HG02610 (cell line): Measurements from ENCODE around the gene FGF1.

Experiments
- ATAC-seq: cut with Tn5 transposase; IDR thresholded peaks from one replicate; pipeline ENCODE4 v1.9.1; 2021; ENCODE audit warnings: mild to moderate bottlenecking, moderate library complexity; ENCODE audit not compliant: unreplicated experiment

The FGF1 gene

GRCh38 chr5:142589720-142590119, 96.2 kb downstream of the FGF1 start:
- ATAC-seq: no peak

DNA sequence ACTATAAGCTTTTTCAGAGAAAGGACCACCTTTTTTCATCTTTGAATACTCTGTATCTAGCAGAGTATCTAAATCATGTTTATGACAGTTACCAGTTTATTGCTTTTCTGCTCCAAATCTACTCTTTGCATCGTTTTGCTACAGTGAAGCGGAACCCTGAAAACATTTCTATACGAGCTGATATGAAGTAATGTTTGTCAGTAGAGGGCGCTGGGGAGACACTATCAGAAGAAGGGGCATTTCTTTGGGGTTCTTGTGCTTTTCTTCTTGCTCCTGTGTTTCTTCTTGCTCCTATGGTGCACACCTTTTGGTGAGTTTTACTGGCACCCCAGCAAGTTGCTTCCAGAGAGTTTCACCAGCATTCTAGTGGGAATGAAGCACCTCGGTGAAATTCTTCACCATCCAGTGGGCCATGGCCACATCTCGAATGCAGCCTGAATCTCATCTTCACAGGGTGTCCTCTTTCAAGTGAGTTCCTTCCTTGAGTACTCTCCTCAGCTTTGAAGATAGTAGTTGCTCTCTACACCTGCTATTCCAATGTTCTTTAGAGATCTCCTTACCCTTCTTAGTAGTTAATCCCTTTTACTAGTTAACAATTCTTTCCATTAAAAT, 98.4 kb downstream of the FGF1 start:
- ATAC-seq: no peak

DNA sequence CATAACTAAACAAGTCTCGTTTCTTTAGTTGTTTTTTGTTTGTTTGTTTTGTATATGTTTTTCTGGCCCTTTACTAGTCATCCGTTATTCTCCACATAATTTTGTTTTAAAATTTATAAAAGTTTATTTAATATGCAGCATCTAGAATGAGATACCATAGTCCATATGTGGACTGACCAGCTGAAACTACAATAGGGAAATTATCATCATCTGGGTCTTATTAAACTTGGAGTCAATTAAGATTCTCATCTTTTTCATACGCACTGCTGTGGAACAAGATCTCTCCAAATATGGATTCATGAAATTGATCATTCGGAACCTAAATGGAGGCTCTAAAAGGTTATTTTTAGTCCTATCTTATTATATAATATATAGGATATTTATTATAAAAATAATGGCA, 99.3 kb downstream of the FGF1 start:
- no peak for ATAC-seq

GRCh38 chr5:142585451-142585850, 100.4 kb downstream of the FGF1 start:
- no peak for ATAC-seq

DNA sequence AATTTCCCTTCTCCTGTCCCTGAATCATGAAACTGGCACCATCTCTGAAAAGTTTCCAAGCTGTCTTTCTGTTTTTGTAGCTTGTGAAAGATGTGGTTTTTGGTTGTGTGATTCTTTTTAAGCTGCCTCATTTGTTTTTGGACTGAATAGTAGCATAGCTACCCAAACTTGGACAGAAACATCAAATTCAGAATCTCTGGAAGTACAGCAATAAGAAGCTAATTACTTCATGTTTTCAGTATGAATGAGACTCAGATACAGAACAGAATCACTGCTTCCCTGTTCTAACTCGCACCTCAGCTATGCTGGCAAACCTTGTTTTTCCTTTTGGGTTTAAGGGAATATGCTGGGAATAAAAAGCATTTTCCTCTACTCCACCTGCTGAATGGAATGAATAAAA, 101.0 kb downstream of the FGF1 start:
- ATAC-seq: no peak

DNA sequence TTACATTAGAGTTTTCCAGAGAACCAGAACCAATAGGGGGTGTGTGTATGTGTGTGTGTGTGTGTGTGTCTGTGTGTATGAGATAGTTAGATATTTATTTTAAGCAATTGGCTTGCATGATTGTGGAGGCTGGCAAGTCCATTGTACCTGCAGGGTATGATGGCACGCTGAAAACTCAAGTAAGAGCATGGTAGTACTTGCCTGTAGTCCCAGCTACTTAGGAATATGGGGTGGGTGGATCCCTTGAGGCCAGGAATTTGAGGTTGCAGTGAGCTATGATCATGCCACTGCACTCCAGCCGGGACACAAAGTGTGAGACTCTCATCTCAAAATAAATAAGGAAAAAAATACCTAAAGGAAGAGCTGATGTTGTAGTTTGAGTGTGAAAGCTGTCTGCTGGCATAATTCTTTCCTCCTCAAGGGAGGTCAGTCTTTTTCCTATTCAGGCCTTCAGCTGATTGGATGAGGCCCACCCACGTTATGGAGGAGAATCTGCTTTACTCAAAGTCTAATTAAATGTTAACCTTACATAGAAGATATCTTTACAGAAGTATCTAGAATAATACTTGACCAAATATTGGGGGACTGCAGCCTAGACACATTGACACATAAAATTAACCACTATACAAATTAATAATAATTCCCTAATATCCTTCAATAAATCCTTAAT, 107.6 kb downstream of the FGF1 start:
- ATAC-seq: no peak

DNA sequence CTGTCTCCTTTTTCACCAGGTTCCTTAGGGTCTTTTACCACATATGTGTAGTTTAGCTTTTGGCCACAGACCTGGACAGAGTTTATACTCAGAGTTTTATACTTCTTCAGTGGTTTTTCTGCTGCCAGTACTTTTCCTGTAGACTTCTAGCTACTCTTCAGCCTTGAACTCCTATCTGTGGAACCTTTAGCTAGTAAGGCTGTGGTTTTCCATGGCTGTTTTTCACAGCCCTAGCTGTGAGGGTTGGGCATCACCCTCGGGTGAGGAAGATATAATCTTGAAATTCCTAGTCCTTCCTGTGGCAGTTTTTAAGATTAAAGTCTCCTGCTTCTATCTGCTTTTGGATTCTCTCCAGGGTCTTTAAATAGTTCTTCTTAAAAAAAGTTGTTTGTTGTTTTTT, 109.1 kb downstream of the FGF1 start:
- no peak for ATAC-seq

GRCh38 chr5:142576303-142576702, 109.6 kb downstream of the FGF1 start:
- no peak for ATAC-seq

DNA sequence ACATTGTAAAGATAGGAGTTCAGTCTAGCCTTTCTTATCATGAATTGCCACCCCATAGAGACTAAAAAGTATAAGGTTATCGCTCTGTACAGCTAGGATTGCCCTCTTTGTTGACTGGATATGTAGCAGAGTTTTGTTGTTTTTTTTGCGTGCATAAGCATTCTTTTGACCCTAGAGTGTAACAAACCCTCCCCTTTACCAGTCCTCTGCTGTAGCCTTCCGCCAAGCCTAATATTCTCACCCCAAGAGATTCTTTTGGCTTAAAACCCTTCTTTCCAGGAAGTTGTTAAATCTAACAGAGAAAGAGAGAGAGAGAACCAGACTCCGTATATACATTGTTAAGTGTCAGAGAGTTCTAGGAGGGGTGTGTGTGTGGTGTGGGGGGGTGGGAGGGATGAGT, 113.9 kb downstream of the FGF1 start:
- no peak for ATAC-seq

DNA sequence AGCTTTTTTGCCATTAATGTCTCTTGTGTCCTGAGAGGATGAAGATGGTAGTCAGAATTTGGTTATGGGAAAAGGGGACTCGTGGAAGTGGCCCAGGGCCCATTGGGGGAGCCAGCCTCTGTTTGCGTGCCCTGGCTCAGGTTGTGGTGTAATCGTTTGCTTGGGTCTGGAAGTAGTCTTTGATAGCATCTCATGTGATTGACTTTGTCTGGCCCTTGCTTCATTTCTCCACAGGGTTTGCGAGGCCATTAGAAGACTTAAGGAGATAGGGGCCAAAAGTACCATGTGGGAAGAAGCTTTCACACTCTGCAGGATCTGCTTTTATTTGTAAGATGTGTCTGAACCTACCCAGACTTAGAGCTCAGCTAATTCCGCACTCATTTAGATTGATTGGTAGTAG, 114.5 kb downstream of the FGF1 start:
- ATAC-seq: no peak

GRCh38 chr5:142569905-142570304, 116.0 kb downstream of the FGF1 start:
- no peak for ATAC-seq

GRCh38 chr5:142568996-142569335, 116.9 kb downstream of the FGF1 start:
- no peak for ATAC-seq

DNA sequence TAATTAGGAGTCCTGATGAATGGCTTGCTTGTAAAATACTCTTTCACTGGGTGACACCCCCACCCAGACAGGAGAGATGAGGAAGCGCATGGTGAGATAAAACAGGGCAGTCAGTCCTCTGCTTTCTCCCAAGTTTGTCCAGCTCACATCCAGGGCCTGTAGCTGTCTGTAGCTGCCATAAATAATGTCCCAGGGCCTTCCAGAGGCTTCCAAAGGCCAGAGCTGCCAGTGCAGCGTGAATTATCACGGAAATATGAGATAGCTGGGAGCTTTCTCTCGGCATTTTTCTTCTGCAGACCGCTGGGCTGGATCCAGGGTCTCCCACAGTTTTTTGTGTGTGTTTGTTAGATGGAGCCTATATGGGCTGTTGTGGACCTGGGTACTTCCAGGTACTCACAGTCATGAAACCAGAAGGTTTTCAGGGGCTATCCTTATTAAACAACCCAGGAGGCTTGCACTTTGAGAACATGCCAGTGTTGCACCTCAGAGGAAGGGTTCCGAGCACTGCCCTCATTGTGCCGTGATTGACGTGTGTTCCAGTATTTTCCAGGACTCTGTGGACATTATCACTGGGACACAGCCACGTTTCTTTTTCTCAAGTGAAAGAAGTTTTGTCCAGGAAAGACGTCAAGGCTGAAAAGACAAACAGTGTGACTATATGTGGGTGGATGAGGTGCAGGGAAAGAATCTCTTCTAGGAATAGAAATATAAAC, 117.5 kb downstream of the FGF1 start:
- no peak for ATAC-seq

DNA sequence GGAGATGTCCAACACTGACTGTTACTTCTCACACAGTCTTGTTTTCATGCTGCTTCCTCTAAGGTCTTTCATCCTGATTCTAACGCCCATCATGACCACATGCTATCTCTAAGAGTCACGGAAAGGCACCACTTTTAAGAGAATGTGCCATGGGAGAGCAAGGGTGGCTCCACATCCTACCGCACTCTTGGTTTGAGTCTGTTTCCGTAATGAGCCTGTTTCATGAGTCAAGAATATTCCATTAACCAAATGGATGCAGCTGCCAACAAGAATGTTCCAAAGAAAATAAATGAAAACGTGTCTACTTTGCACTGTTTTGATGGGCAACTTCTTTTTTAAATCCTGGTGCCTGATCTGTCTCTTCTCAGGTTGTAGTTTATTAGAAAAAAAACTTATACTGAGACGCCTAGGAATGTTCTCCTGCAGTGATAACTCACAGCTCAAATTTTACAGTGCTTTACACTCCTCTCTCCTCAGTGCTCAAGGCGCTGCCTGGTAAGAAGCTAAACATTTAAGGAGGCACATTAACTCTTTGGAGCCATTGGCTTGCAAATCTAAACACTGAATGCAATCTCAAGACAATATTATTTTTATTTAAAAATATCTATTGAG, 124.3 kb downstream of the FGF1 start:
- no peak for ATAC-seq

DNA sequence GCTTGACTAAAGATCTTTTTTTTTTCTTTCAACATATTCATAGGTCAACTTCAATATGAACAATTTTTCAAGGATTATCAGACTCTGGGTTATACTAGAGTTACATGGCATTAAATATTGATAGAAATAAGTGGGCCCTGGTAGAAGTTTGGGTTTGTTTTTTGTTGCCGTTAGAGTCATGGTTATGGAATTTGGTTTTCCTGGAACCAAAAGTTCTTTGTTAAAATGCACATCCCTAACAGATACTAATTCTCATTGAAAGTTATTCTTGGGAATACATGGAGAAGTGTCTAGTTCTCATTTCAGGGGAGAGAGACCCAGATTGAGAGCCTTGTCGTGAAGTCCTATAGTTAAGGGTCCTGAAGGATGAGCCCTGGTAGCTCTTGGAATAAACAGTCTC, 124.9 kb downstream of the FGF1 start:
- no peak for ATAC-seq

GRCh38 chr5:142552107-142552506, 133.8 kb downstream of the FGF1 start:
- no peak for ATAC-seq

DNA sequence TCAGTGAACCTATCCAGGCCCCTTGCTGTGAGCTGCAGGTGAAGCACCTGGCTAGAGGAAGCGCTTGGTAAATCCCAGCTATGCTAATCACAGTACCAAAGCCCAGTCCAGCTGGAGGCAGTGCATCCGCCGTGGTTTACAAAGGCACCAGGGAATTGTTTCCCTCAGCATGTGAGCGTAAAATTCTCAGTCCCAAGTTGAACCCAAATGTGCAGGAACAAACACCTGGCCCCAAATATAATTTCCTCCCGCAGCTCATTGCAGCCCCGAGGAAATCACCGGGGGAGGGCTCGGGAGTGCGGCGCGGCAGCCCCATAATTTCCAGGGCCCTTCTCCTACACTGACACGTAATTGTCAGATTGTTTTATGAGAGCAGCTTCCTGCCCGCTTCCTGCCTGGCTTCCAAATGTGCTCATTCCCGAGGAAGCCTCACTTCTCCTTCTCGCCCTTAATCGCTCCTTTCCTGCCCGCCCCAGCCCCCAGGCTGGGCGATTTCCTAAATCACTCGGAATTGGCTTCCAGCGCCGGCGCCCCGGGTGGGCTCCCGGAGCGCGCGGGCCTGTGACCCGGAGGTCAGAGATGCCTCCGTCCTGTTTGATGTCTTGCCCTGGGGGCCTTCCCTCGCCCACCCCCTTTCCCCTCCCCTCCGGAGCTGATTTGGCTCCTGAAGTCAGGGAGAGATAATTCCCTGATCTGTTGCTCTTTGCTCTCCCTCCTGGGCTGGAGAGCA, 134.4 kb downstream of the FGF1 start:
- no peak for ATAC-seq

DNA sequence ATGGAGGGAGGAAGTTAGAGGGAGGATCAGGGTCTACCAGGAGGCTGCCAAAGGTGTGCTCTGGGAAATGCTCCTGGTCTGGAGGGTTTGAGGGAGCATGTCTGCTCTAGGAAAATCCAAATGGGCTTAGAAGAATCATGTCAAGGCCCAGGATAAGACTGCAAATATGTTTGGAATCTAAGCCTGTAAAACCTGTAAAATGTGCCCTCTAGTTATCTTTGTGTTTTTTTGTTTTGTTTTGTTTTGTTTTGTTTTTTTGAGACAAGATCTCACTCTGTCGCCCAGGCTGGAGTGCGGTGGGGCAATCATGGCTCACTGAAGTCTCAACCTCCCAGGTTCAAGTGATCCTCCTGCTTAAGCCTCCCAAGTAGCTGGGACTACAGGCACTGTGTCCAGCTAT, 135.4 kb downstream of the FGF1 start:
- no peak for ATAC-seq

- no peak for ATAC-seq
These were observed 136.1 kb downstream of the FGF1 start for GRCh38 chr5:142549834-142550233.

DNA sequence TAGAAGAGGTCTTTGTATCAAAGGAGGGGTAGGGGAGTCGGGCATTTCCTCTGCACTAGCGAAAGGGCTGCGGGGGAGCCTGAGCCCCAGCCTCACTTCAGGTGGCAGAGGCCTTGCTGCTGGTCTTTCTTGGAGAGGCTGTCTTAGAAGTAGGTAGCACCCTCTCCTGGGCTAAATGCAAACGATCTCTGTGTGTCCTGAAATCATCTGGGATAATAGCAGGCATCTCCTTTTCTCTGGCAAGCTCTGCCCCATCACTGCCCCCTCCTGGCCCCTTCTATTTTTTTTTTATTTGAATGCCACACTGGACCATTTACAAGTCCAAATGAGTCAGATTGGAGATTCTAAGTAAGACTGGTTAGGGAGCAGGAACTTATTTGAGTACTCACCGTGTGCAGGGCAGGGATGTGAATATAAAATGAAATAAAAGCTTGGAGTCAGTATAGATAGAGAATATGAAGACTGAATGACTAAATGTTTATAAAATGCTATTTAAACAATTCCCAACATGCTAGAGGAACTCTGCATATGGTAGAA, 137.1 kb downstream of the FGF1 start:
- no peak for ATAC-seq
